ENCODE results near the gene MYO1G. TPM values are rescaled to one million over a fixed set of nuclear protein-coding genes. Genes with fewer than 3 reads are reported as not detected.

Gene MYO1G
- total and polyA plus RNA-seq, 4 donors: 0.56 to 3.9 (median 2.1) TPM

- Histone ChIP-seq H3K4me1 (ENCODE audit: control insufficient read depth in 4 of 4, insufficient read depth in 4 of 4, low read length in 3 of 4) (peaks cover 0 to 16% (median 13%) of the 10 kb centered on the region in 4 donors), H3K9ac (ENCODE audit: low read depth in 1 of 2, low read length in 2 of 2) (peak within 1 kb of the TSS; percentile 82 to 89), H3K4me3 (ENCODE audit: low read depth in 1 of 3, low read length in 3 of 3) (peak within 1 kb of the TSS; percentile 73 to 98 (median 88)), H3K36me3 (ENCODE audit: control insufficient read depth in 4 of 4, insufficient read depth in 3 of 4, low read depth in 1 of 4, low read length in 3 of 4) (no peaks in the 10 kb centered on the region), H3K27ac (ENCODE audit: low read depth in 1 of 2, low read length in 2 of 2) (peak within 1 kb of the TSS; percentile 94 to 96), H3K9me3 (ENCODE audit: control insufficient read depth in 4 of 4, low read length in 3 of 4) (no peaks in the 10 kb centered on the region), H3K27me3 (ENCODE audit: control insufficient read depth in 4 of 4, insufficient read depth in 4 of 4, low read length in 3 of 4) (no peaks in the 10 kb centered on the region)
- under 1% methylated on average over 77 of the region's 77 CpGs for WGBS
- TF ChIP-seq RXRA (IDR thresholded peaks at IDR 0.05) (peak; percentile 72 to 74), HNF4G (IDR thresholded peaks at IDR 0.05) (no peak), YY1 (IDR thresholded peaks at IDR 0.05) (peak; percentile 81), HNF4A (conservative IDR thresholded peaks at IDR 0.05) (peak; percentile 28 to 51), TAF1 (conservative IDR thresholded peaks at IDR 0.05) (peak; percentile 58), JUND (IDR thresholded peaks at IDR 0.05) (no peak), RAD21 (IDR thresholded peaks at IDR 0.05) (peak in 1 of 2 donors; percentile 22), MAX (IDR thresholded peaks at IDR 0.05) (no peak), EGR1 (IDR thresholded peaks at IDR 0.05; ENCODE audit: low read depth in 2 of 2) (peak in 1 of 2 donors; percentile 6), SP1 (IDR thresholded peaks at IDR 0.05) (peak; percentile 37)
- no peak for DNase-seq (ENCODE audit: low spot score)
Observed at GRCh38 chr7:45000093-45001032, 21.5 kb upstream of the MYO1G start, which contains the start of gene CCM2. TSS of gene CCM2 (plus strand) at chr7:45000201. CDS start at chr7:45000334, 133 bp downstream.

GRCh38 chr7:44999245-45000092 is 20.7 kb upstream of the MYO1G start:
- under 1% methylated on average over 66 of the region's 66 CpGs for WGBS
- H3K9me3 ChIP-seq (ENCODE audit: control insufficient read depth in 4 of 4, low read length in 3 of 4): no peaks in the 10 kb centered on the region

More at GRCh38 chr7:44999245-45000092, 20.7 kb upstream of the MYO1G start:
- Histone ChIP-seq H3K4me1 (ENCODE audit: control insufficient read depth in 4 of 4, insufficient read depth in 4 of 4, low read length in 3 of 4) (peaks cover 0 to 16% (median 11%) of the 10 kb centered on the region in 4 donors), H3K4me3 (ENCODE audit: low read depth in 1 of 3, low read length in 3 of 3) (peak overlapping the region; percentile 47 to 88 (median 88)), H3K36me3 (ENCODE audit: control insufficient read depth in 4 of 4, insufficient read depth in 3 of 4, low read depth in 1 of 4, low read length in 3 of 4) (no peaks in the 10 kb centered on the region), H3K9ac (ENCODE audit: low read depth in 1 of 2, low read length in 2 of 2) (peak overlapping the region; percentile 60 to 75), H3K27ac (ENCODE audit: low read depth in 1 of 2, low read length in 2 of 2) (peak overlapping the region; percentile 81 to 92), H3K27me3 (ENCODE audit: control insufficient read depth in 4 of 4, insufficient read depth in 4 of 4, low read length in 3 of 4) (no peaks in the 10 kb centered on the region)
- TF ChIP-seq FOXA2 (IDR thresholded peaks at IDR 0.05) (no peak), EGR1 (IDR thresholded peaks at IDR 0.05; ENCODE audit: low read depth in 2 of 2) (peak; percentile 38 to 53), RAD21 (IDR thresholded peaks at IDR 0.05) (peak in 1 of 2 donors; percentile 3), FOXA1 (IDR thresholded peaks at IDR 0.05) (peak; percentile 18), NR2F2 (IDR thresholded peaks at IDR 0.05) (no peak), HNF4G (IDR thresholded peaks at IDR 0.05) (no peak), MAX (IDR thresholded peaks at IDR 0.05) (peak; percentile 82), CTCF (IDR thresholded peaks at IDR 0.05; ENCODE audit: low read depth, low read length, missing input control) (no peak), REST (IDR thresholded peaks at IDR 0.05) (peak; percentile 68), TAF1 (conservative IDR thresholded peaks at IDR 0.05) (peak; percentile 24), YY1 (IDR thresholded peaks at IDR 0.05) (peak; percentile 93), RXRA (IDR thresholded peaks at IDR 0.05) (peak; percentile 30 to 33), HNF4A (conservative IDR thresholded peaks at IDR 0.05) (peak in 1 of 2 donors; percentile 29), ATF3 (IDR thresholded peaks at IDR 0.05) (no peak), JUND (IDR thresholded peaks at IDR 0.05) (no peak), GABPA (IDR thresholded peaks at IDR 0.05 in 1 of 2, conservative IDR thresholded peaks at IDR 0.05 in 1 of 2) (peak; percentile 2 to 81), ZBTB33 (IDR thresholded peaks at IDR 0.05) (peak; percentile 95), SP1 (IDR thresholded peaks at IDR 0.05) (peak; percentile 89)
- DNase-seq (ENCODE audit: low spot score): peak; percentile 98

Data from liver (tissue), 9 donors.